ENCODE measurements around the gene GAS6. TPM values are rescaled to one million over a fixed set of nuclear protein-coding genes. Genes with fewer than 3 reads are reported as not detected.

GAS6 gene
- total and polyA plus RNA-seq, 2 experiments from 2014 or later: 91.8 to 112 TPM

GRCh38 chr13:113846636-113847318 is 17.1 kb downstream of the GAS6 start:
- Histone ChIP-seq H3K4me1 (ENCODE audit: low read depth) (peaks cover 15% of the 10 kb centered on the region), H3K4me3 (no peak overlapping the region), H3K27ac (no peak overlapping the region), H3K9me3 (ENCODE audit: low read depth) (no peaks in the 10 kb centered on the region), H3K27me3 (no peaks in the 10 kb centered on the region), H3K36me3 (no peaks in the 10 kb centered on the region)
- TF ChIP-seq CTCF (IDR thresholded peaks at IDR 0.05; ENCODE audit: low read depth, low read length): no peak
- no peak for DNase-seq (ENCODE audit: low read depth in 1 of 2, low spot score in 1 of 2)

GRCh38 chr13:113845723-113846635 is 17.9 kb downstream of the GAS6 start:
- no peaks in the 10 kb centered on the region for H3K27me3 ChIP-seq
- no peak for DNase-seq (ENCODE audit: low read depth in 1 of 2, low spot score in 1 of 2)

DNA sequence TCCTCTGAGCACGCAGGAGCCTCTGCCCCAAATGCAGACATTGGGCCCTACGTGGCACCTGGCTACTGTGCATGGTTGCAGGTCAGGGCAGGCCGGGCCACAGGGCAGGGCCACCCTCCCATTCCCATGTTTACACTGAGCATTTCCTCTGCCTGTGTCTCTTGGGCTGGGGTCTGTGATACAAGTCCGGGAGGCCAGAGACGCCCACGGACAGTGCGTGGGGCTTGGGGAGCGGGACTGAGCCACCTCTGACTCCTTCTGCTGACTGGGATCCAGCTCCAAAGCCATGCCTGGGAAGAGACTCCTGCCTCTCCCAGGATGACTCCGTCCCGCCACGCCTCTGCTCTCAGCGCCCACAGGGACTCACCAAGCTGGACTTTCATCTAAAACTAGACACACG is 18.8 kb downstream of the GAS6 start:
- H3K9me3 ChIP-seq (ENCODE audit: low read depth): no peaks in the 10 kb centered on the region
- no peak for TF ChIP-seq CTCF (IDR thresholded peaks at IDR 0.05; ENCODE audit: low read depth, low read length)
- no peak for DNase-seq (ENCODE audit: low read depth in 1 of 2, low spot score in 1 of 2)
- H3K4me3 ChIP-seq: no peak overlapping the region
- H3K36me3 ChIP-seq: no peaks in the 10 kb centered on the region
- peaks cover 15% of the 10 kb centered on the region for H3K4me1 ChIP-seq (ENCODE audit: low read depth)
- no peaks in the 10 kb centered on the region for H3K27me3 ChIP-seq
- no peak overlapping the region for H3K27ac ChIP-seq

More at GRCh38 chr13:113845723-113846635, 17.9 kb downstream of the GAS6 start:
- no peak for TF ChIP-seq CTCF (IDR thresholded peaks at IDR 0.05; ENCODE audit: low read depth, low read length)
- Histone ChIP-seq H3K27ac (no peak overlapping the region), H3K36me3 (no peaks in the 10 kb centered on the region), H3K9me3 (ENCODE audit: low read depth) (no peaks in the 10 kb centered on the region), H3K4me3 (no peak overlapping the region), H3K4me1 (ENCODE audit: low read depth) (peaks cover 15% of the 10 kb centered on the region)

GRCh38 chr13:113843864-113844556 is 19.9 kb downstream of the GAS6 start:
- H3K27ac ChIP-seq: no peak overlapping the region
- H3K4me3 ChIP-seq: no peak overlapping the region
- H3K27me3 ChIP-seq: no peaks in the 10 kb centered on the region
- H3K9me3 ChIP-seq (ENCODE audit: low read depth): no peaks in the 10 kb centered on the region
- no peak for DNase-seq (ENCODE audit: low read depth in 1 of 2, low spot score in 1 of 2)
- H3K4me1 ChIP-seq (ENCODE audit: low read depth): peaks cover 20% of the 10 kb centered on the region
- no peak for TF ChIP-seq CTCF (IDR thresholded peaks at IDR 0.05; ENCODE audit: low read depth, low read length)
- H3K36me3 ChIP-seq: no peaks in the 10 kb centered on the region

- no peaks in the 10 kb centered on the region for H3K9me3 ChIP-seq (ENCODE audit: low read depth)
- no peaks in the 10 kb centered on the region for H3K36me3 ChIP-seq
- DNase-seq (ENCODE audit: low read depth in 1 of 2, low spot score in 1 of 2): no peak
- no peak for TF ChIP-seq CTCF (IDR thresholded peaks at IDR 0.05; ENCODE audit: low read depth, low read length)
- no peak overlapping the region for H3K4me3 ChIP-seq
- peaks cover 28% of the 10 kb centered on the region for H3K4me1 ChIP-seq (ENCODE audit: low read depth)
- H3K27ac ChIP-seq: no peak overlapping the region
- H3K27me3 ChIP-seq: no peaks in the 10 kb centered on the region
These were observed 20.7 kb downstream of the GAS6 start for GRCh38 chr13:113843063-113843654.
